Prostate gland (tissue), 2 donors: ENCODE results near the gene GOLGA2. TPM values are rescaled to one million over a fixed set of nuclear protein-coding genes. Genes with fewer than 3 reads are reported as not detected.

Experiments used
- DNase-seq: peaks from one replicate; pipeline ENCODE4 v3.0.0-alpha.2; 2019; ENCODE audit warnings: low spot score
- H3K27ac ChIP-seq, 2 donors: fragments of 200-600 bp; sonication (generic); 2 replicates each; pipeline ENCODE4 v1.5.1; 2017 to 2019
- H3K27me3 ChIP-seq: fragments of 200-600 bp; sonication (generic); replicated peaks from 2 replicates; pipeline ENCODE4 v1.5.1; 2019; ENCODE audit not compliant: insufficient read depth
- H3K36me3 ChIP-seq, 2 donors: fragments of 200-600 bp; sonication (generic); 1 replicate in 1 of 2; 2 replicates in 1 of 2; pipeline versions ENCODE4 v1.5.1 to v1.8.1; 2017 to 2019
- H3K4me1 ChIP-seq: fragments of 200-600 bp; sonication (generic); replicated peaks from 2 replicates; pipeline ENCODE4 v1.5.1; 2019
- H3K4me3 ChIP-seq, 2 donors: fragments of 200-600 bp; sonication (generic); 2 replicates each; pipeline ENCODE4 v1.5.1; 2017 to 2019
- H3K9me3 ChIP-seq: fragments of 200-600 bp; sonication (generic); 2 replicates; pipeline ENCODE4 v1.5.1; 2017
- CTCF ChIP-seq, 4 experiments: fragments of 200-600 bp in 2 of 4; fragments of 450-650 bp in 2 of 4; sonication (generic) in 2 of 4; IDR thresholded peaks; 1 replicate in 3 of 4; 2 replicates in 1 of 4; pipeline ENCODE4 v1.5.1; 2016 to 2019; ENCODE audit warnings: antibody characterized with exemption in 4 of 4, mild to moderate bottlenecking in 2 of 4, moderate library complexity in 2 of 4
- POLR2A ChIP-seq: fragments of 450-650 bp; IDR thresholded peaks from one replicate; pipeline ENCODE4 v1.6.1; 2016; ENCODE audit warnings: antibody characterized with exemption, mild to moderate bottlenecking
- POLR2AphosphoS5 ChIP-seq: sonication (generic); formaldehyde crosslinking; IDR thresholded peaks from one replicate; pipeline ENCODE4 v1.6.1; 2017; ENCODE audit warnings: antibody characterized with exemption
- WGBS: methylation state at CpG from one replicate; pipeline ENCODE4 v1.1.5; 2018; 5-methylcytosine and 5-hydroxymethylcytosine counted together
- intact Hi-C: fragments of 100-400 bp; cut with DNase I; formaldehyde crosslinking; loops from one replicate; pipeline ENCODE4 v1.14.2; 2022
- total RNA-seq, 2 donors: library from RNA; depleted of rRNA; stranded (reverse); fragments of >200 nt; gene quantifications; one replicate each; pipeline ENCODE4 v1.1.0, GENCODE V29; 2016

The GOLGA2 gene
- total RNA-seq, 2 donors from 2014 or later, result 92.1 to 147 TPM

GRCh38 chr9:128211186-128211980, 64.4 kb downstream of the GOLGA2 start:
- no peak overlapping the region for H3K4me3 ChIP-seq
- DNase-seq, result no peak
- H3K27ac ChIP-seq, result no peak overlapping the region
- no peaks in the 10 kb centered on the region for H3K4me1 ChIP-seq
- H3K27me3 ChIP-seq, result no peaks in the 10 kb centered on the region
- intact Hi-C loops, result no loop called here
- no peak for TF ChIP-seq POLR2A
- no peak for TF ChIP-seq CTCF (IDR thresholded peaks at IDR 0.05)
- TF ChIP-seq POLR2AphosphoS5, result no peak
- no peaks in the 10 kb centered on the region for H3K36me3 ChIP-seq
- WGBS, result 44% methylated on average over 12 of the region's 12 CpGs
- no peaks in the 10 kb centered on the region for H3K9me3 ChIP-seq

GRCh38 chr9:128208946-128209669, 66.7 kb downstream of the GOLGA2 start:
- TF ChIP-seq POLR2AphosphoS5 (no peak), CTCF (IDR thresholded peaks at IDR 0.05) (no peak), POLR2A (no peak)
- Histone ChIP-seq H3K4me1 (peaks cover 4% of the 10 kb centered on the region), H3K4me3 (no peak overlapping the region), H3K27me3 (no peaks in the 10 kb centered on the region), H3K36me3 (no peaks in the 10 kb centered on the region), H3K9me3 (no peaks in the 10 kb centered on the region), H3K27ac (no peak overlapping the region)
- 74% methylated on average over 15 of the region's 15 CpGs for WGBS
- intact Hi-C loops, result no loop called here
- no peak for DNase-seq

- Histone ChIP-seq H3K4me1 (peaks cover 8% of the 10 kb centered on the region), H3K27ac (no peak overlapping the region), H3K36me3 (no peaks in the 10 kb centered on the region), H3K4me3 (no peak overlapping the region), H3K27me3 (no peaks in the 10 kb centered on the region), H3K9me3 (no peaks in the 10 kb centered on the region)
- TF ChIP-seq CTCF (IDR thresholded peaks at IDR 0.05) (no peak), POLR2A (no peak), POLR2AphosphoS5 (no peak)
- no peak for DNase-seq
- WGBS, result 79% methylated on average over 7 of the region's 7 CpGs
- intact Hi-C loops, result no loop called here
Observed at GRCh38 chr9:128208386-128208785, 67.4 kb downstream of the GOLGA2 start.

GRCh38 chr9:128206916-128207910, 68.6 kb downstream of the GOLGA2 start:
- intact Hi-C loops, result no loop called here
- WGBS, result 82% methylated on average over 15 of the region's 15 CpGs
- Histone ChIP-seq H3K9me3 (no peaks in the 10 kb centered on the region), H3K27me3 (no peaks in the 10 kb centered on the region), H3K36me3 (no peaks in the 10 kb centered on the region), H3K27ac (no peak overlapping the region), H3K4me1 (peaks cover 8% of the 10 kb centered on the region), H3K4me3 (no peak overlapping the region)
- TF ChIP-seq POLR2AphosphoS5, result no peak
- TF ChIP-seq POLR2A, result no peak
- DNase-seq, result no peak

GRCh38 chr9:128206484-128206883, 69.3 kb downstream of the GOLGA2 start:
- Histone ChIP-seq H3K4me1 (peaks cover 8% of the 10 kb centered on the region), H3K9me3 (no peaks in the 10 kb centered on the region), H3K27me3 (no peaks in the 10 kb centered on the region), H3K4me3 (no peak overlapping the region), H3K36me3 (no peaks in the 10 kb centered on the region), H3K27ac (no peak overlapping the region)
- no peak for DNase-seq
- TF ChIP-seq CTCF (IDR thresholded peaks at IDR 0.05) (no peak), POLR2AphosphoS5 (no peak), POLR2A (no peak)
- 80% methylated on average over 3 of the region's 3 CpGs for WGBS
- intact Hi-C loops, result no loop called here
